Measurements from ENCODE around the gene MUC4.

DNA sequence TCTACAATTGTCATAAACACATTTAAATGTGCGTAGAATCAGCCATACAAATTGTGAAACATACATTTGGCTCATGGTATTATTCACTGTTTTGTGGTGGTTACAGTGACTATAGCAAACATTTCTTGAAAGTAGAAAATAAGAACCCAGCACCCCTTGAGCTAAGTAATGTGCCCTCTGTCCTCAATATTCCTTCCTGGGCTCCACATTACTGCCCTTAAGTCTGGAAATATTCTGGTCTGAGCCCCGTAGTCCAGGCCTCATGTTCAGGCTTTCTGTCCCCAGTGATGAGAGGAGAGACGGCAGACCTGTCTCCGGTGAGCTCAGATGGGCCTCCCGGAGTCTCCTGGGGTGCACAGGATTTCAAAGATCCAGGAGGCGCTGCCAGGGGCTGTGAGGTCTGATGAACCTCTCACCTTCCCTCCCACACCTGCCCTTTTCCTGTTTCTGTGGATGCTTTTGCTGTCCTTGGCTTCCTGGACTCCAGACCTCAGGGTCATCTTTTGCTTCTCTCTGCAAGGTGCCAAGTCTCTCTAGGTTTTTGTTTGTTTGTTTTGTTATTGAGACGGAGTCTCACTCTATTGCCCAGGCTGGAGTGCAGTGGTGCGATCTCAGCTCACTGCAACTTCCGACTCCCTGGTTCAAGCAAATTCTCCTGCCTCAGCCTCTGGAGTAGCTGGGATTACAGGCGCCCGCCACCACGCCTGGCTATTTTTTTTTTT lies 99.8 kb downstream of the MUC4 start:
- TF ChIP-seq, protein P1, sequence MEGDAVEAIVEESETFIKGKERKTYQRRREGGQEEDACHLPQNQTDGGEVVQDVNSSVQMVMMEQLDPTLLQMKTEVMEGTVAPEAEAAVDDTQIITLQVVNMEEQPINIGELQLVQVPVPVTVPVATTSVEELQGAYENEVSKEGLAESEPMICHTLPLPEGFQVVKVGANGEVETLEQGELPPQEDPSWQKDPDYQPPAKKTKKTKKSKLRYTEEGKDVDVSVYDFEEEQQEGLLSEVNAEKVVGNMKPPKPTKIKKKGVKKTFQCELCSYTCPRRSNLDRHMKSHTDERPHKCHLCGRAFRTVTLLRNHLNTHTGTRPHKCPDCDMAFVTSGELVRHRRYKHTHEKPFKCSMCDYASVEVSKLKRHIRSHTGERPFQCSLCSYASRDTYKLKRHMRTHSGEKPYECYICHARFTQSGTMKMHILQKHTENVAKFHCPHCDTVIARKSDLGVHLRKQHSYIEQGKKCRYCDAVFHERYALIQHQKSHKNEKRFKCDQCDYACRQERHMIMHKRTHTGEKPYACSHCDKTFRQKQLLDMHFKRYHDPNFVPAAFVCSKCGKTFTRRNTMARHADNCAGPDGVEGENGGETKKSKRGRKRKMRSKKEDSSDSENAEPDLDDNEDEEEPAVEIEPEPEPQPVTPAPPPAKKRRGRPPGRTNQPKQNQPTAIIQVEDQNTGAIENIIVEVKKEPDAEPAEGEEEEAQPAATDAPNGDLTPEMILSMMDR (IDR thresholded peaks at IDR 0.05), result no peak
- no peak for TF ChIP-seq POLR2A (IDR thresholded peaks at IDR 0.05)

Measured in testis (tissue), 2 donors.